NCI-H1417 treated with DMSO at 0.1 percent for 48 hours (cell line): ENCODE results near the gene ORM1.

Experiments
- DNase-seq: peaks from one replicate; lab custom pipeline; 2025; lab: John Stamatoyannopoulos, UW

Gene ORM1

DNA sequence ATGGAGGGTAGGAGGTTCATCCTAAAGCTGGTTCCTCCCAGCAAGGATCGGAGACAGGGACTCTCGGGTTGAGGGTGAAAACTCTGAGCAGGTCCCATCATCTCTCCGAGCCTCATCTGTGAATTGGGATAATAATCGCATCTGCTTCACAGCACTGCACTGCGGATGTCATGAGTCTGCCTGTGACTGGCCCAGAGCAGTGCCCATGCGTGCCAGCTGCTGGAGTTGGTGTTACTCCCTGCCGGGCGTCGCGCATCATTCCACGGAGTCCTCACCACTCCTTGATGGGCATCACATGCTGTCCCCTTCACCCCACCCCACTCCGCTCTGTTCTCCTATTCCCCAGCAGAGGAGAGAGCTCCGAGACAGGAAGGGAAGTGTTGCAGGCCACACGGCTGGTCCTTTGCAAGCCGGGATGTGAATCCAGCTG lies 35.1 kb upstream of the ORM1 start:
- no peak for DNase-seq

DNA sequence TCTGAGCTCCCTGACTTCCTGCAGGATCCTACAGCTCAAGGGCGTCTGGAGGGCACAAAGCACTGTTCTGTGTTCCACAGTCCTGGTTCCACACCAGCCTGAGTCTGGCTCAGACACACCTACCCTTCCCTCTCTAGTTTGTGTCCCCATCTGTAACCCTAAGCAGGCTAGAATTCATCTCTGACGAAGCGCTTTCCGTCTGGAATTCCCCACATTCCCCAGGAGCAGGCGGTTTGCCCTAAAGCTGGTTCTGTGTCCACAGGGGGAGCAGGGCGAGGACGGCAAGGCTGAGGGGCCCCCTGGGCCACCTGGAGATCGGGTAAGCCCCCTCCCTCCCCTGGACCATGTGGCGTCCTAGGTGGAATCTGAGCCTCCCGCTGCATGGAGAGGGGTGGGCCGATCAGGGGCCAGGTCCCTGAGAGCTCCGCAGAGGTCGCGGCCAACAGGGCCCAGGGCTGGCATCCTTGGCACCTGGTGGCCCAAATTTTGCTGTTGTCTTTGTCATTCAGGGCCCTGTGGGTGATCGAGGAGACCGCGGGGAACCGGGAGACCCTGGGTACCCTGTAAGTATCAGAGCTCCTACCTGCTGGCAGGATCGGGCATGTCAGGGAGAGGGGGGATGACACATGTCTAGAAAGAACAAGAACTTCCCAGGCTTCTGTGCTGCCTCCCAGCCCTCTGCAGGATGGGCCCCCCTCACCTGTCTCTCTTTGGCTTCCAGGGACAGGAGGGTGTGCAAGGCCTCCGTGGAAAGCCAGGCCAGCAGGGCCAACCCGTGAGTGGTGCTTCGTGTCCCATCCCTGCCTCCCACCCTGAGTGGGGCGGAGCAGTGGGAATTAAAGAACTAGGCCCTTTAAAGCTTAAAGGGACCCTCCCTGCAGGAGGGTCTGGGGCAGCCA lies 34.5 kb upstream of the ORM1 start:
- no peak for DNase-seq

DNA sequence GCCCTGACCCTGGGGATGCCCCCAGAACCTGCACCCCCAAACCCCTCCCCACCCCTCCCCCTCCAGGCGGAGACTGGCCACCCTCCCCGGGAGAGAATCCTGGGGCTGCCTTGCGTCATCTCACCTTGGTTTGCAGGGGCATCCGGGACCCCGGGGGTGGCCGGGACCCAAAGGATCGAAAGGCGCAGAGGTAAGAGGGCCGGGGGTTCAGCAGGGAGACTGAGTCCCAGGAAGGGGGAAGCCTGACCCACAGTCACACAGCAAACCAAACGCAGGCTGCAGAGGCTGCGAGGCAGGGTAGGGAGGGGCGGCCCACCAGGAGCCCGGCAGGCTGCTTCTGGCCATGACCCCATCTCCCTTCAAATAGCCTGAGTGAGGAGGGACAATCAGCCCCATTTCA lies 33.8 kb upstream of the ORM1 start:
- DNase-seq: no peak

DNA sequence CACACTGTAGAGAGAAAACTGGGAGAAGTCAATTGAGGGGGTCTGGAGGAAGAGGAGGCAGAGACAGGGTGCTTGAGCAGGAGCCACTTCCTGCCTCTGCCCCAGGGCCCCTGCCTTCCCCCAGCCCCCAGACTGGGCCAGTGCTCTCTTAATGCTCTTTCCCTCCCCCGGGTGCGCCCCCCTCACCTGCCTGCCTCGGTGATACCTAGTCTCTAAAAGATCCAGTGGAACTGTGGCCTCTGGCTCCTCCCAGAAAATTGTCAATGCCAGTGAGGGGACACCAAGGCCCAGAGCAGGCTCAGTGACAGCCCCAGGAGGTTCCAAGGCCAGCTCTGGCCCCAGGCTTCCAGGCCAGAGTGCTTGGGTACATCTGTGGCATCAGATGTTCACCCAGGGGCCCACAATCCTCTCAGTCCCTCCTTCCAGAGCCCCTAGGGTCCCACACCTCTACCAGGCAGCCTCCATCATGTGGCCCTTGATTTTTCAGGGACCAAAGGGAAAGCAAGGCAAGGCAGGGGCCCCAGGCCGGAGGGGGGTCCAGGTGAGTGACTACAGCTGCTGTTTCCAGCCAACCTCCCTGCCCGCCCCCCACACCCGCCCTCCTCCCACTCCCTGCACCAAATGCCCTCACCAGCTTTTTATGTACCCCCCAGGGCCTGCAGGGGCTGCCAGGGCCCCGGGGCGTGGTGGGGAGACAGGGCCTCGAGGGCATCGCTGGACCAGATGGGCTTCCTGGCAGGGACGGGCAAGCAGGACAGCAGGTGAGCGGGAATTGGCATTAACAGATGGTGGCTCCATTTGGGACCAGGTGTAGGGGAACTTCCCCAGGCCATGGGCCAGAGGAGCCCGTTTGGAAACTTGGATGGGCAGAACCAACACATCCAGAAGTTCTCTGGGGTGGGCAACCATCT lies 33.1 kb upstream of the ORM1 start:
- no peak for DNase-seq

DNA sequence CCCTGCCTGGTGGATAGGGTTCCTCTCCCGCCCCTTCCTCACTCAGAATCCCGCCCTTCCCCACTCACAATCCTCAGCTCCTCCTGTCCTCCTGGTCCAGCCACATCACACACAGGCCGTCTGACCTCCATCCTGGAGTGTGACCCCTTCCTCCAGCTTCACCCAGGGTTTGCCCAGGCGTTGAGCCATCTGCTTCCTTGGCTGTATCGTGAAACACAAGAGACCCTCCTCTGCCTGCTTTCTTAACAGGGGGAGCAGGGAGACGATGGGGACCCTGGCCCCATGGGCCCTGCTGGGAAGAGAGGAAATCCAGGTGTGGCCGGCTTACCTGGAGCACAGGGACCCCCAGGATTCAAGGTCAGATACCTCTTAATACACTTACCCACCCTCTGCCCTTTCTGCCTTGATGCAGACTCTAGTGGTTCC lies 32.3 kb upstream of the ORM1 start:
- no peak for DNase-seq

DNA sequence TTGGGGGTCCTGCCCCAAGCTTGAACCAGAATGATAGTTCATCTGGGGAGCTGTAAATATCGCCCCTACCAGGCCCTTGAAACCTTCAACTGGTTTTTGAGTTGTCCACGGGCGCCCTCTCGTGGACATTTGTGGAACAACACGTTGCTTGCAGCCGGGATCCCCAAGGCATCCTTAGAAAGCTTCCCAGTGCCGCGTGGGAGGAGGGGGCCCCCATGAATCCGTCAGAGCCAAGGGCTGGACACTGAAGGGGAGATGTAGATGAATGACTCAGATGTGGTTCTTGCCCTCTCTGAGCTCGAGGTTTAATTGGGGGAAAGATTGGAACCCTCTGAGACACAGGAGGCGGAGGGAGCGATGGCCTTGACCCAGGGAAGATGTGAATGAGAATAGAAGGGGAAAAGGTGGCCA lies 31.8 kb upstream of the ORM1 start:
- DNase-seq: no peak

DNA sequence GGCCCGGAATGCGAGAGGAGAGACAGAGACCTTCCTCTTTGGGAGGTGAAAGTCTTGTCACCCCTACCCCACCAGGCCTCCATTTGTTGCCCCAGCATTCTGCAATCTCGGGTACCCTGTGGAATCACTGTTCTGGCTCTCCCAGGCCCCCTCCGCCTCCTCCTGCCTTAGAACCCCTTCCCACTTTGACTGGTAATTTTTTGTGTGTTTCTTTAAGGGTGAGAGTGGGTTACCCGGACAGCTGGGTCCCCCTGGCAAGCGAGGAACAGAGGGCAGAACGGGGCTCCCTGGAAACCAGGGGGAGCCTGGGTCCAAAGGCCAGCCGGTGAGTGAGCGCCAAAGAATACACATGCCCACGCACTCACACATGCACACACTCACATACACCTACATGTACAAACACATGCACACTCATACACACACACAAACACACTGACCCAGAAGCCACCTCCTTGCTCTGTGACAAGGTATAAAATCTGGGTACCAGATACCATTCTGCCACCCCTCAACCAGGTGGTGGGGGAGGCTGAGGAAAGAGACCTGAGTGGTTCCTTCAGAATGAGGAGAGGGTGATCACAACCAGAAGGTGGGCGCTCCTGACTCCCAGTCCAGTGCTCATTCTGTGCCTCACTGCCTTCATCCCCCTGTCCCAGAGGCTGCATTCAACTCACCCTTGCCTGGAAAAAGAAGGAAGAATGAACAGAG lies 30.9 kb upstream of the ORM1 start:
- no peak for DNase-seq

DNA sequence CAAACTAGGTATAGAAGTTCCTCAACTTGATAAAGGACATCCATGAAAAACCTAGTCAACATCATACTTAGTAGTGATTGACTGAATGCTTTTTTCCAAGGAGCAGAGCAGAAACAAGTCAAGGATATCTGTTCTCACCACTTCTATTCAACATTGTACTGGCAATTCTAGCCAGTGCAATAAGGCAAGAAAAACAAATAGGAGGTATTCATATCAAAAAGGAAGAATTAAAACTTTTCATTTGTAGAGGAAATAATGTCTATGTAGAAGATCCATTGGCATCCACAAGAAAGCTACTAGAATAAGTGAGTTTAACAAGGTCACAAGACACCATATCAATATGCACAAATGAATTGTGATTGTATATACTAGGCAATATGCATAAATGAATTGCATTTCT lies 28.2 kb upstream of the ORM1 start:
- DNase-seq: no peak

DNA sequence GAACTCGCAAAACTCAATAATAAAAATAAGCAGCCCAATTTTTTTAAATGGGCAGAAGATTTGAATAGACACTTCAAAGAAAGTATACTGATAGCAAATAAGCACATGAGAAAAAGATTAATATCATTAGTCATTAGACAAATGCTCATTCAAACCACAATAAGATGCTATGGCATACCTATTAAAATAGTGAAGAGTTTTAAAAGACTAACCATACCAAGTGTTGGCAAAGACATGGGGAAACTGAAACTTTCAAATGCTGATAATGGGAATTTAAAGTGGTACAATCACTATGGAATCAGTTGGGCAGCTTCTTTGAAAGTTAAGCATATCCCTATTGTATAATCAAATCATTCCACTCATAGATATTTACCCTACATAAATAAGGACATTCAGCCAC lies 26.6 kb upstream of the ORM1 start:
- no peak for DNase-seq

DNA sequence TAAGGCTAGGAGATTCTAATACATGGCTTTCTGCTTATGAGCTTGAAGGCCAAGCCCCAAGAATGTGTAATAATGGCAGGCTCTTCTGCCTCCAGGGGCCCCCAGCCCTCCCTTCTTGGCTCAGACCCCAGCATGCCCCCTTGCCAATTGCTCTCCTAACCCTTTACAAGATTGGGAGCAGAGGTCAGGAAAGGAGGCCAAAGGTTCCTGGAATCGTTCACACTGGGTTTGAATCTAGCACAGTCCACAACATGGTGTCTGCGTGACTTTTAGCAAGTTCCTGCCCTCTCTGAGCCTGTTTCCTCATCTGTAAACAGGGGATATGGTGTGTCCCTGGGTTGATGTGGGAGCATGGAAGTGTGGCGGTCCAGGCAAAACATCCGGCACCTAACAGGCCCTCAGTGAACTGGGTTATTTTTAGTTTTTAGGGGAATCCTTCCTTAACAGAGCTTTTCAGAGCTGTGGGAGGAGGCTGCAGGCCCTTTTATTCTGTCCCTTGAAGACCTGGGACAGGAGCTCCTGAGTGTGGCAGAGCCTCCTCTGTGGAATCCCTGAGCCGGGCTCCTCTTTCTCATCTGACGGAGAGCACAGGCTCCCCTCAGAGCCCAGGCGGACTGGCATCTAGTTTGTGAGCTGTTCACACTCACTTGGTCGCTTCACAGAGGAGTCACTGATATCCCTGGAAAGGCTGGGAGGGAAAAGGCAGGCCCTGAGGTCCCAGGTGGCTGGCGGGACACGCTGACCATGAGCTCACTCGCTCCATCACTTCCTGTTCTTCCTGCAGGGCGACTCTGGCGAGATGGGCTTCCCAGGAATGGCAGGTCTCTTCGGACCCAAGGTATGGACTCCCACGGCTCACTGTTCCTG lies 23.4 kb upstream of the ORM1 start:
- DNase-seq: no peak

DNA sequence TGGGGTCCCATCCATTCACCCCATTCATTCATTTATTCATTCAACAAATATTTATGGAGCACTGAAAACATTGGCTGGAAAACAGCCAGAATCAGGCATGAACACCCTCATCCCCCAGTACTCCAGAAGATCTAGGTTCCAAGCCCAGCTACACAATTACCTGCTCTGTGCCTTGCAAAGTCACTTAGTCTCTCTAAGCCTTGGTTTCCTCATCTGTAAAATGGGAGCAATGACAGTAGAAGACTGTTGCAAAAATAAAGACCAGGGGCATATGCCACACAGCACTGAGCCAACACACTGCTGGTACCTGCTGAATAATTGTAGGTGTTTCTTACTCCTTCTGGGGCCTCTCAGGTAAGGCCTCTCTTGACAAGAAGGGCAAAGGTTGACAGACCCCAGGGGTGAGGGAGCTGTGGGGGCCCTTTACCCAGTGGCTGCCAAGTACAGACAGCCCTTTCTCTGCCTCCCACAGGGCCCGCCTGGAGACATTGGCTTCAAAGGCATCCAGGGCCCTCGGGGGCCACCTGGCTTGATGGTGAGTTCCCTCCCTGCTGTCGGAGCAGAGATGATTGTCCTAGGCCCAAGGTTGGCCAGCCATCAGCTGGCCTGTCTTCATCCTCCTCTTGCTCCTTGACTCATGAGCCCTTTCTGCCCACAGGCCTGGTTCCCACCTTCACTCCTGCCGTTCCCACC lies 22.6 kb upstream of the ORM1 start:
- DNase-seq: no peak

DNA sequence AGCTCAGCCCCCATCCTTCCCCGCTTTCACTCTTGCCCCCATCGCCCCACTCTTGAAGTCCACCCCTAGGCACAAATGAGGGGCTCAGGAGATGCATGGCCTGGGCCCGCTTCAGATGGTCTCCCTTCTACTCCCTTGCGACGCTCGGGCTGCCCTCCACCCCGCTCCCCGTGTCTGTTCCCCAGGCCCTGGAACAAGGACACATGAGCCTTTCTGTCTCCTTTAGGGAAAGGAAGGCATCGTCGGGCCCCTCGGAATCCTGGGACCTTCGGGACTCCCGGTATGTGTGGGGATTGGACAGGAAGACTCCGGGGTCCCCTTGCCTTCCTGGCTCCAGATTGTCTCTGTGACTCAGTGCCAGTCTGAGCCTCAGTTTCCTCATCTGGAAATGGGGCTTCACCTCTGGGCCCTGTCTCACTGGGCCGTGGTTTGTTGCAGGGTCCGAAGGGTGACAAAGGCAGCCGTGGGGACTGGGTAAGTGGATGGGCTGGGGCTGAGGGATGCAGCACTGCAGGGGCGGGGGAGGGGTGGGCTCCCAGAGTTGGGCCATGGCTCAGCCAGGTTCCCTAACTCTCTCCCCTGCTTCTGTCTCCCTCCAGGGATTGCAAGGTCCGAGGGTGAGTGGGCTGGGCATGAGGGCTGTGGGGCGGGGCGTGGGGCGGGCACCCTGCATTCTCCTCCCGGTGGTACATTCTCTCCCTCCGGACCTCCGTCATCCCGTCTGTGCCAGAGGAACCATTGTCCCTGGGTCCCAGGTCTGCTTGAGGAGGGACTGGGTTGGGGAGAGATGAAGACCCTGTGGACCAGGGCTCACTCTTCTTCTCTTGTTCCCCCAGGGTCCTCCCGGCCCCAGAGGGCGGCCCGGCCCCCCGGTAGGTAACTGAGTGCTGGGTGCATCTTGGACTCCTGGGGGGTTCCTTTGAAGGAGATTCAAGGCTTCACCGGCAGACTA lies 21.8 kb upstream of the ORM1 start:
- DNase-seq: no peak

DNA sequence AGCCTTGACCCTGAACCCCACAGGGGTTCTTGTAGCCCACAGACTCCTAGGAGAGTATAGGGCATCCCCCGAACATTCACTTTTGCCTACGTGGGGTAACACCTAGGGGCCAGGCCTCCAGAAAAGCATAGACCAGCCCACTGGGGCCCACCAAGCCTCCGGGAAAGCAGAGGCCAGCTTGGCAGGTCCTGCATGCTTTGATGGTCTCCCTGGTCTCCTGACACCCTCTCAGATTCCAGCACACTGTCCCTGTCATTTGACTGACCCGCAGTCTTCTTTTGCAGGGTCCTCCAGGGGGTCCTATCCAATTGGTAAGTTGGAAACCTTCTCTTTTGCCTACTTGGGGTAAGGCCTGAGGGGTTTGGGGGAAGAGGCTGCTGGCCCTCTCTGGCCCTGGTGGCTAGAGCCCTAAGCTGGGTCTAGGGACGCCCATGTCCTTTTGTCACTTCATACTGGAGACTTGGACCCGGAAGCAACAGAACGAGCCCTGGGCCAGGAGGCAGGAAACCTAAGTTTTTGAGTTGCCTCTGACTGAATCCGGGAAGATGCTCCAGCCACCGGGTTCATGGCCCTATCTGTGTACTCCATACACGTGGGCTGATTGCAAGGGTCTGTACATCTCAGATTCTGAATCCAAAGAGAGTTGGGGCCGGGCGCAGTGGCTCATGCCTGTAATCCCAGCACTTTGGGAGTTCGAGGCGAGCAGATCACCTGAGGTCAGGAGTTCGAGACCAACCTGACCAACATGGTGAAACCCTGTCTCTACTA lies 20.9 kb upstream of the ORM1 start:
- no peak for DNase-seq

DNA sequence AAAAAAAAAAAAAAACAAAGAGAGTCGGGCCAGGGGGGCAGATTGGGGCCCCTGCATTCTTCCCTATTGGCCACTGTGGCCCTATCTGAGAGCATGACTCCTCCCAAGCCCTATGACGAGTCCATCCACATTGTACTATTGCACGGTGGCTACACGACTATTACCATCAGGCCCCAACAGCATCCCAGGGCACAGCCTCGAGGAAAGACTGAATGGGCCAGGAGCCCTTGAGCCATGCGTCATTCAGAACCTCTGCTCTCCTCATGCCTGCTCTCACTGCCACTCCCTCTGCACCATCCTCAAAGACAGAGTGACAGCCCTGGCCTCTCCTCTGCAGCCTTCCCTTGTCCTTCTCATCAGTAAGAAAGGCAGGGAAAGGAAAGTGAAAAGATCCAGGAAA lies 20.2 kb upstream of the ORM1 start:
- DNase-seq: no peak

DNA sequence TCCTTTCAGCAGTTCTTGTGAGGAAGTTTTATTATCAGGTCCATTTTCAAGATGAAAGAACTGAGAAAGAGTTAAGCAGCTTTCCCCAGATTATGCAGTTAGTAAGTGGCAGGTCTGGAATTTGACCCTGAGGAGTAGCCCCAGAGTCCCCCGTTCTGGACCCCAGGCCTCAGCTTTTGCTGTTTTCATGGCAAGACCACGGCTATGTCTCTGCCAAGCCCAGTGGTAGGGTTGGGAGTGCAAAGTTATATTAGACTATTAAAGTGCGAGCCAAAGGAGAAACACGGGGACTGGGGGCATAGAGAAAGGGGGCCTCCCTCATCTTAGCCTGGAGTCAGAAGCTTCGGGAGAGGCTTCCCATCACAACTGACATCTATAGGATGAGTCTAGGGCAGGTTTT lies 19.3 kb upstream of the ORM1 start:
- DNase-seq: no peak

DNA sequence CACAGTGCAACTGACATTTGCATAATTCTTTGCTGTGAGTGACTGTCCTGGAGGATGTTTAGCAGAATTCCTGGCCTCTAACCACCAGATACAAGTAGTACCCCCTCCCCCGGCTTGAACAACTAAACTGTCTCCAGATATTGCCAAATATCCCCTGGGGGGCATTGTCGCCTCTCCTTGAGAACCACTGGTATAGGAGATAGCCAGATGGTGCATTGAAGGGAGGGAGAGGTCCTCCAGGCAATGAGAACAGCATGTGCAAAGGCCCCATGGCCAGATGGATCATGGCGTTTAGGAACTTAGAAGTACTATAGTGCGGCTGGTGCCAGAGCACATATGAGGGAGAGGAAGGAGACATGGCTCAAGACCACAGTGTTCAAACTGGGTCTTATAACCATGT lies 18.9 kb upstream of the ORM1 start:
- no peak for DNase-seq

DNA sequence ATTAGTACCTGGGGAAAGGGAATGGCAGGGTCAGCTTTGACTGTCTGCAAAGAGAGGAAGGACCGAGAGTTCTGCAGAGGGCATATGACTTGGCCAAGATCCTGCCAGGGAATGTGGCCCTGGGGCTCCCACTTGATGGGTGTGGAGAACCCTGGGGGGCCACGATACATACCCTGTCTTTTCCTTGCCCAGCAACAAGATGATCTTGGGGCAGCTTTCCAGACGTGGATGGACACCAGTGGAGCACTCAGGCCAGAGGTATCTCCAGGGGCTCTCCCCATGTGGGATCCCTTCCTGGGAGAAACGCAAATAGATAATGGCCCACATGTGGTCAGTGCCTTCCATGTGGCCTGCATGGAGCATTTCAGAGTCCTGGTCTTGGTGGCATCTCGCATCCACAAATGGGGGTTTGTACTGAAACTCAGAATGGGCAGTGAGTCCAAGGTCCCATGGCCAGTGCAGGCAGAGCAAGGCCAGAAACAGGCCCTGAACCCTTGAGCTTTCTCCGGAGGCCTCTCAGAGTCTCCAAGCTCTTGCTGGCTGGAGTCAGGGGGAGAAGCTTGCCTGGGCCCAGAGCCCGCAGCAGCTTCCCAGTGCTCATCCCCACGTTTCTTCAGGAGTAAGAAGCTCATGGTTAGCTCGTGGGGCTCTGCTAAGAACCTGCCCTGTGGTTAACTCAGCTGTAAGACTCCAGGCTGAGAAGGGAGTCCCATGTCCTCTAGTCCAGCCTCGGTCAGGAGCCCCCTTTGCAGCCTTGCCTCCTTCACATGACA lies 18.3 kb upstream of the ORM1 start:
- no peak for DNase-seq

DNA sequence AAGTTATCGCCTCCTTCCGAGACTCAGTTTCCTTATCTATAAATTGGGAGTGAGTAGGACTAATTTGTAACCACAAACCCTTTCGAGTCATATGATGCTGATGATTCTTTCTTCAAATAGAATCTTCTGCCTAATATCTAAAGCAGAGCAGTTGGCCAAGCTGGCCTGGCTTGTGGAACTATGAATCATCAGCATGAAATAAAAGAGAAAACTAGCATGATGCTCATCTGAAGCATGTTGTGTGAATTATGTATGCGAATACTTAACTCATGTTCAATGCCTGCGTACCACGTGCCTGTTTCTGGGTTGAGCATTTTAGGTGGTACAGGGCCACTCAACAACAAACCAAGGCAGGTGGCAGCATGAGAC lies 15.0 kb upstream of the ORM1 start:
- no peak for DNase-seq
